HepG2 (cell line): ENCODE results near the gene MLH1. TPM values are rescaled to one million over a fixed set of nuclear protein-coding genes. Genes with fewer than 3 reads are reported as not detected.

Experiments used
- ELF1 ChIP-seq: sonication (generic); formaldehyde crosslinking; IDR thresholded peaks from 2 replicates; pipeline ENCODE4 v1.4.0; 2020; ENCODE audit warnings: missing genetic modification reagents
- ETV5 ChIP-seq: IDR thresholded peaks from 2 replicates; pipeline ENCODE4 v1.6.1; 2018; ENCODE audit warnings: missing biosample characterization, missing genetic modification reagents, inconsistent platforms, borderline replicate concordance
- HDAC1 ChIP-seq: sonication (generic); formaldehyde crosslinking; IDR thresholded peaks from 2 replicates; pipeline ENCODE4 v1.5.1; 2020; ENCODE audit warnings: mild to moderate bottlenecking, missing genetic modification reagents
- NR2F2 ChIP-seq: IDR thresholded peaks from 2 replicates; pipeline ENCODE4 v1.6.1; 2012; ENCODE audit warnings: low read depth, inconsistent platforms, borderline replicate concordance
- NR3C1 ChIP-seq: sonication (generic); formaldehyde crosslinking; IDR thresholded peaks from 2 replicates; pipeline ENCODE4 v1.4.0; 2020; ENCODE audit warnings: missing genetic modification reagents
- POGK ChIP-seq: sonication (generic); formaldehyde crosslinking; conservative IDR thresholded peaks from 2 replicates; pipeline ENCODE4 v1.8.0; 2022; ENCODE audit warnings: mild to moderate bottlenecking, moderate library complexity, missing genetic modification reagents
- RXRB ChIP-seq: IDR thresholded peaks from 2 replicates; pipeline ENCODE4 v1.6.1; 2016; ENCODE audit warnings: borderline replicate concordance, missing genetic modification reagents, missing compliant biosample characterization
- SRSF4 ChIP-seq: fragments of 200-400 bp; formaldehyde crosslinking; IDR thresholded peaks from one replicate; pipeline ENCODE4 v1.6.1; 2018; ENCODE audit warnings: mild to moderate bottlenecking, low read depth, low read length, moderate library complexity; ENCODE audit not compliant: poor library complexity, severe bottlenecking
- THAP11 ChIP-seq: IDR thresholded peaks from 2 replicates; pipeline ENCODE4 v1.6.1; 2016; ENCODE audit warnings: missing biosample characterization, missing genetic modification reagents
- ZKSCAN8 ChIP-seq: IDR thresholded peaks from 2 replicates; pipeline ENCODE4 v1.6.1; 2016; ENCODE audit warnings: borderline replicate concordance, missing genetic modification reagents, missing compliant biosample characterization
- ZNF275 ChIP-seq: sonication (generic); formaldehyde crosslinking; IDR thresholded peaks from 2 replicates; pipeline ENCODE4 v1.8.0; 2022; ENCODE audit warnings: missing genetic modification reagents, mild to moderate bottlenecking, inconsistent platforms, borderline replicate concordance
- ZNF33A ChIP-seq: sonication (generic); formaldehyde crosslinking; IDR thresholded peaks from 2 replicates; pipeline ENCODE4 v1.5.1; 2020; ENCODE audit warnings: missing genetic modification reagents, mild to moderate bottlenecking, moderate library complexity, borderline replicate concordance
- ZNF552 ChIP-seq: sonication (generic); formaldehyde crosslinking; IDR thresholded peaks from 2 replicates; pipeline ENCODE4 v1.9.0; 2022; ENCODE audit warnings: missing genetic modification reagents, mild to moderate bottlenecking, borderline replicate concordance
- ZNF710 ChIP-seq: sonication (generic); formaldehyde crosslinking; IDR thresholded peaks from 2 replicates; pipeline ENCODE4 v1.5.0; 2020; ENCODE audit warnings: mild to moderate bottlenecking, missing genetic modification reagents, borderline replicate concordance
- ZSCAN12 ChIP-seq: sonication (generic); formaldehyde crosslinking; IDR thresholded peaks from 2 replicates; pipeline ENCODE4 v1.9.0; 2021; ENCODE audit warnings: mild to moderate bottlenecking, missing genetic modification reagents
- ZSCAN21 ChIP-seq: sonication (generic); formaldehyde crosslinking; IDR thresholded peaks from 2 replicates; pipeline ENCODE4 v1.8.0; 2022; ENCODE audit warnings: mild to moderate bottlenecking, missing genetic modification reagents, moderate library complexity, borderline replicate concordance
- polyA plus RNA-seq, 8 experiments: library from polyadenylated mRNA; depleted of rRNA in 3 of 8; stranded (reverse) in 7 of 8; unstranded in 1 of 8; fragments of >200 nt; fragmentation: Illumina TruSeq in 4 of 8; extraction: Trizol in 4 of 8; gene quantifications; 2 replicates each; pipeline versions ENCODE4 v1.2.1 to v1.2.3, GENCODE V29; 2011 to 2016; ENCODE audit warnings: low read depth in 4 of 8, missing spikeins in 1 of 8, mixed read lengths in 1 of 8; ENCODE audit not compliant: insufficient read depth in 1 of 8
- total RNA-seq, 5 experiments: library from RNA; depleted of rRNA; stranded (reverse); fragments of >200 nt; fragmentation: Illumina TruSeq; extraction: Trizol; gene quantifications; 2 replicates each; pipeline ENCODE4 v1.2.3, GENCODE V29; 2016; ENCODE audit warnings: low read depth in 1 of 5
- TF ChIP-seq, protein P1 (sequence below): sonication (generic); formaldehyde crosslinking; IDR thresholded peaks from 2 replicates; pipeline ENCODE4 v1.4.0; 2020; ENCODE audit warnings: missing genetic modification reagents, low read depth, mild to moderate bottlenecking, borderline replicate concordance
- TF ChIP-seq, protein P2 (sequence below): sonication (generic); formaldehyde crosslinking; IDR thresholded peaks from 2 replicates; pipeline ENCODE4 v1.8.0; 2022; ENCODE audit warnings: missing genetic modification reagents, mild to moderate bottlenecking, borderline replicate concordance
- TF ChIP-seq, protein P3 (sequence below): sonication (generic); formaldehyde crosslinking; IDR thresholded peaks from 2 replicates; pipeline ENCODE4 v1.5.0; 2020; ENCODE audit warnings: missing genetic modification reagents

The MLH1 gene
- total and polyA plus RNA-seq, 2 of the 13 experiments (the other 11 are each of a cell fraction or from before 2014, with no cell fraction given): 29.5 to 70.8 TPM

DNA sequence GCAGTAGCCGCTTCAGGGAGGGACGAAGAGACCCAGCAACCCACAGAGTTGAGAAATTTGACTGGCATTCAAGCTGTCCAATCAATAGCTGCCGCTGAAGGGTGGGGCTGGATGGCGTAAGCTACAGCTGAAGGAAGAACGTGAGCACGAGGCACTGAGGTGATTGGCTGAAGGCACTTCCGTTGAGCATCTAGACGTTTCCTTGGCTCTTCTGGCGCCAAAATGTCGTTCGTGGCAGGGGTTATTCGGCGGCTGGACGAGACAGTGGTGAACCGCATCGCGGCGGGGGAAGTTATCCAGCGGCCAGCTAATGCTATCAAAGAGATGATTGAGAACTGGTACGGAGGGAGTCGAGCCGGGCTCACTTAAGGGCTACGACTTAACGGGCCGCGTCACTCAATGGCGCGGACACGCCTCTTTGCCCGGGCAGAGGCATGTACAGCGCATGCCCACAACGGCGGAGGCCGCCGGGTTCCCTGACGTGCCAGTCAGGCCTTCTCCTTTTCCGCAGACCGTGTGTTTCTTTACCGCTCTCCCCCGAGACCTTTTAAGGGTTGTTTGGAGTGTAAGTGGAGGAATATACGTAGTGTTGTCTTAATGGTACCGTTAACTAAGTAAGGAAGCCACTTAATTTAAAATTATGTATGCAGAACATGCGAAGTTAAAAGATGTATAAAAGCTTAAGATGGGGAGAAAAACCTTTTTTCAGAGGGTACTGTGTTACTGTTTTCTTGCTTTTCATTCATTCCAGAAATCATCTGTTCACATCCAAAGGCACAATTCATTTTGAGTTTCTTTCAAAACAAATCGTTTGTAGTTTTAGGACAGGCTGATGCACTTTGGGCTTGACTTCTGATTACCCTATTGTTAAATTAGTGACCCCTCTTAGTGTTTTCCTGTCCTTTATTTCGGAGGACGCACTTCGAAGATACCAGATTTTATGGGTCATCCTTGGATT is at the start of gene MLH1 (continued):
- TF ChIP-seq SRSF4 (no peak), ZNF33A (no peak), POGK (CRISPR knock-in tag) (no peak; the same call in 1 of the 2 replicates), ZKSCAN8 (CRISPR knock-in tag) (0 out of 2 replicates have a peak, but pooled peaks have one; percentile 37), ZSCAN12 (CRISPR knock-in tag) (no peak), HDAC1 (CRISPR knock-in tag) (no peak; the same call in 1 of the 2 replicates), THAP11 (CRISPR knock-in tag) (peak; percentile 88), NR2F2 (no peak; the same call in 1 of the 2 replicates), ELF1 (CRISPR knock-in tag) (peak; percentile 85), ZNF275 (no peak; the same call in 1 of the 2 replicates), ZSCAN21 (CRISPR knock-in tag) (0 out of 2 replicates have a peak, but pooled peaks have one; percentile 81), NR3C1 (no peak), ETV5 (CRISPR knock-in tag) (no peak), RXRB (CRISPR knock-in tag) (no peak), ZNF552 (no peak), ZNF710 (CRISPR knock-in tag) (no peak)
- TF ChIP-seq, protein P1, sequence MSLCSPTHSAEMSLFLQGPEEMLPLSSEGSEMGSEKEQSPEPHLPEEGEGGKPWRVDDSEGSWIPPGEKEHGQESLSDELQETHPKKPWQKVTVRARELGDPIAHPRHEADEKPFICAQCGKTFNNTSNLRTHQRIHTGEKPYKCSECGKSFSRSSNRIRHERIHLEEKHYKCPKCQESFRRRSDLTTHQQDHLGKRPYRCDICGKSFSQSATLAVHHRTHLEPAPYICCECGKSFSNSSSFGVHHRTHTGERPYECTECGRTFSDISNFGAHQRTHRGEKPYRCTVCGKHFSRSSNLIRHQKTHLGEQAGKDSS (CRISPR knock-in tag): no peak; the same call in 1 of the 2 replicates
- TF ChIP-seq, protein P2, sequence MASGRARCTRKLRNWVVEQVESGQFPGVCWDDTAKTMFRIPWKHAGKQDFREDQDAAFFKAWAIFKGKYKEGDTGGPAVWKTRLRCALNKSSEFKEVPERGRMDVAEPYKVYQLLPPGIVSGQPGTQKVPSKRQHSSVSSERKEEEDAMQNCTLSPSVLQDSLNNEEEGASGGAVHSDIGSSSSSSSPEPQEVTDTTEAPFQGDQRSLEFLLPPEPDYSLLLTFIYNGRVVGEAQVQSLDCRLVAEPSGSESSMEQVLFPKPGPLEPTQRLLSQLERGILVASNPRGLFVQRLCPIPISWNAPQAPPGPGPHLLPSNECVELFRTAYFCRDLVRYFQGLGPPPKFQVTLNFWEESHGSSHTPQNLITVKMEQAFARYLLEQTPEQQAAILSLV (CRISPR knock-in tag): no peak
- TF ChIP-seq, protein P3, sequence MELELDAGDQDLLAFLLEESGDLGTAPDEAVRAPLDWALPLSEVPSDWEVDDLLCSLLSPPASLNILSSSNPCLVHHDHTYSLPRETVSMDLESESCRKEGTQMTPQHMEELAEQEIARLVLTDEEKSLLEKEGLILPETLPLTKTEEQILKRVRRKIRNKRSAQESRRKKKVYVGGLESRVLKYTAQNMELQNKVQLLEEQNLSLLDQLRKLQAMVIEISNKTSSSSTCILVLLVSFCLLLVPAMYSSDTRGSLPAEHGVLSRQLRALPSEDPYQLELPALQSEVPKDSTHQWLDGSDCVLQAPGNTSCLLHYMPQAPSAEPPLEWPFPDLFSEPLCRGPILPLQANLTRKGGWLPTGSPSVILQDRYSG (CRISPR knock-in tag): 0 out of 2 replicates have a peak, but pooled peaks have one; percentile 60
